ENCODE measurements around the gene SCRN1. TPM values are rescaled to one million over a fixed set of nuclear protein-coding genes. Genes with fewer than 3 reads are reported as not detected.

Gene SCRN1
- total RNA-seq, 1 experiment from 2014 or later: 37.9 TPM

- no peak for ATAC-seq
- TF ChIP-seq EZH2phosphoT487 (IDR thresholded peaks at IDR 0.05; ENCODE audit: borderline replicate concordance, low read length) (no peak), CTCF (conservative IDR thresholded peaks at IDR 0.05; ENCODE audit: low read depth, low read length) (no peak), EZH2 (IDR thresholded peaks at IDR 0.05; ENCODE audit: low read length, unreplicated experiment) (no peak)
- ChIA-PET CTCF (no interaction called here), POLR2A (ENCODE audit: unreplicated experiment) (no interaction called here)
- Histone ChIP-seq H3K9me2 (replicated peaks; ENCODE audit: low read length) (no peaks in the 10 kb centered on the region), H3F3A (ENCODE audit: low read length, unreplicated experiment) (no peaks in the 10 kb centered on the region), H3K9ac (ENCODE audit: low read length) (no peak overlapping the region), H3K9me3 (ENCODE audit: low read length) (no peaks in the 10 kb centered on the region), H3K4me2 (ENCODE audit: low read length) (no peak overlapping the region), H3K27me3 (ENCODE audit: low read length) (no peaks in the 10 kb centered on the region), H3K79me2 (ENCODE audit: low read length) (no peaks in the 10 kb centered on the region), H3K27ac (ENCODE audit: low read length) (no peak overlapping the region), H2AFZ (ENCODE audit: low read length) (no peak overlapping the region), H4K20me1 (ENCODE audit: low read length) (no peaks in the 10 kb centered on the region), H3K4me3 (ENCODE audit: low read length) (no peak overlapping the region), H3K4me1 (ENCODE audit: insufficient read depth, low read length) (no peaks in the 10 kb centered on the region), H3K36me3 (ENCODE audit: low read depth, low read length) (no peaks in the 10 kb centered on the region)
- BruUV-seq (replicated peaks): no TSS peak
- intact Hi-C loops (cut with micrococcal nuclease): loop anchor here (10.0 kb wide), 1 partner anchor 242 kb away; no protein-coding TSS in a partner anchor
- no peak for DNase-seq
Observed at GRCh38 chr7:29877196-29877595, 112.4 kb downstream of the SCRN1 start.

DNA sequence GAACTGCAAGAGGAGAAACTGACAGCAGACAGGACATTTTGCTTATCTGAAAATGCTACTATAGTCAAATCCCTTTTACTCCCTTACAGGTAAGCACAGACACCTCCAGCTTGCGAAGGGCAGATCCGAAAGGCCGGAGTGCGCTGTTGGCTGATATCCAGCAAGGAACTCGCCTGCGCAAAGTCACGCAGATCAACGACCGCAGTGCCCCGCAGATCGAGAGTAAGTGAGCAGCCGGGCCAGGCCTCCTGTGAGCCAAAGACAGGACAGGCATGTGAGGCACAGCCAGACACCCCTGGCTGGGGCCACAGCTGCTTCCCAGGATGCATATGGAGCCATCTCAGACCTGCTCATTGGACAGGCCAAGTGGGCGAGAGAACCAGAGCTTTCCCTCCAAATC lies 113.9 kb downstream of the SCRN1 start:
- Histone ChIP-seq H3K9me3 (ENCODE audit: low read length) (no peaks in the 10 kb centered on the region), H2AFZ (ENCODE audit: low read length) (no peak overlapping the region), H3K4me2 (ENCODE audit: low read length) (no peak overlapping the region), H3F3A (ENCODE audit: low read length, unreplicated experiment) (no peaks in the 10 kb centered on the region), H3K9ac (ENCODE audit: low read length) (no peak overlapping the region), H3K27ac (ENCODE audit: low read length) (no peak overlapping the region), H4K20me1 (ENCODE audit: low read length) (no peaks in the 10 kb centered on the region), H3K27me3 (ENCODE audit: low read length) (no peaks in the 10 kb centered on the region), H3K4me3 (ENCODE audit: low read length) (no peak overlapping the region), H3K4me1 (ENCODE audit: insufficient read depth, low read length) (no peaks in the 10 kb centered on the region), H3K9me2 (replicated peaks; ENCODE audit: low read length) (no peaks in the 10 kb centered on the region), H3K36me3 (ENCODE audit: low read depth, low read length) (no peaks in the 10 kb centered on the region), H3K79me2 (ENCODE audit: low read length) (no peaks in the 10 kb centered on the region)
- ATAC-seq (no peak), DNase-seq (no peak)
- TF ChIP-seq EZH2phosphoT487 (IDR thresholded peaks at IDR 0.05; ENCODE audit: borderline replicate concordance, low read length) (no peak), EZH2 (IDR thresholded peaks at IDR 0.05; ENCODE audit: low read length, unreplicated experiment) (no peak), CTCF (conservative IDR thresholded peaks at IDR 0.05; ENCODE audit: low read depth, low read length) (no peak)
- ChIA-PET POLR2A (ENCODE audit: unreplicated experiment) (no interaction called here), CTCF (interaction anchor here (0.6 kb wide), 1 partner anchor 197 kb away, joined by 11 read pairs; no protein-coding TSS in a partner anchor)
- no TSS peak for BruUV-seq (replicated peaks)
- intact Hi-C loops (cut with micrococcal nuclease): loop anchor here (10.0 kb wide), 1 partner anchor 241 kb away; no protein-coding TSS in a partner anchor

DNA sequence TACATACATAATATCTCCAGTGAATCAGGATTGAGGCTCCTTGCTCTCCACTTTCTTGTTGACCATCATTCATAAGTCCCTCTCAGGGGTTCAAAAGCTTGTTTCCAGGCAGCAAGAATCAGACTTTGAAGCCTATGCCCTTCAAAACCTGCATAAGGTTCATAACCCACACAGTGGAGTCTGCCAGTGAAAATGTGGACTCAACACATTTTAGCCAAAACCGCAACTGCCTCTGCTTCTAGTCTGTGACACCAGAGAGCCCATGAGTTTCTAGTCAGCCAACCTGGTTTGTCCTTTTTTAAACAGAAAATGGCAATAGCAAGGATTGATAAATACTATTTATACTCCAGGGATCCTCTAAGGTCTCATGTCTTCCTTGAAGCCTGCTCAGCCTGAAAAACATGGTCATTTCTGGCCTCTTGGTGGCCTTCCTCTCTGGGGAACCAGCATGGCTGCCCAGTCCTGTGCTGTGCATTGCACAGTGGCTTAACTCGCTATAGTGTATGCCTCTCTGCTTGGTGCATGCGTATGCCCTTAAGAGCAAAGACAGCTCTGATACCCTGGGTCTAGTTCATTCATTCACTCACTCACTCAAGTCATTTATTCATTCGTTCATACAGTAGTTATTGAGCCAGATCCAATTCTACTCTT lies 115.8 kb downstream of the SCRN1 start:
- Histone ChIP-seq H3K4me2 (ENCODE audit: low read length) (no peak overlapping the region), H3K4me1 (ENCODE audit: insufficient read depth, low read length) (no peaks in the 10 kb centered on the region), H3K27me3 (ENCODE audit: low read length) (no peaks in the 10 kb centered on the region), H4K20me1 (ENCODE audit: low read length) (no peaks in the 10 kb centered on the region), H3K9me2 (replicated peaks; ENCODE audit: low read length) (no peaks in the 10 kb centered on the region), H3K36me3 (ENCODE audit: low read depth, low read length) (no peaks in the 10 kb centered on the region), H3F3A (ENCODE audit: low read length, unreplicated experiment) (no peaks in the 10 kb centered on the region), H3K27ac (ENCODE audit: low read length) (no peak overlapping the region), H3K4me3 (ENCODE audit: low read length) (no peak overlapping the region), H3K9ac (ENCODE audit: low read length) (no peak overlapping the region), H3K79me2 (ENCODE audit: low read length) (no peaks in the 10 kb centered on the region), H2AFZ (ENCODE audit: low read length) (no peak overlapping the region), H3K9me3 (ENCODE audit: low read length) (no peaks in the 10 kb centered on the region)
- no peak for DNase-seq
- no TSS peak for BruUV-seq (replicated peaks)
- CTCF ChIA-PET: no interaction called here
- TF ChIP-seq CTCF (conservative IDR thresholded peaks at IDR 0.05; ENCODE audit: low read depth, low read length) (no peak), EZH2phosphoT487 (IDR thresholded peaks at IDR 0.05; ENCODE audit: borderline replicate concordance, low read length) (no peak), EZH2 (IDR thresholded peaks at IDR 0.05; ENCODE audit: low read length, unreplicated experiment) (no peak)
- ATAC-seq: no peak
- POLR2A ChIA-PET (ENCODE audit: unreplicated experiment): no interaction called here
- intact Hi-C loops (cut with micrococcal nuclease): loop anchor here (10.0 kb wide), 1 partner anchor 239 kb away; no protein-coding TSS in a partner anchor
